Osteocyte (in vitro differentiated cells): ENCODE results near the gene PDGFA. TPM values are rescaled to one million over a fixed set of nuclear protein-coding genes. Genes with fewer than 3 reads are reported as not detected.

Source experiments
- DNase-seq: peaks from one replicate; pipeline ENCODE4 v3.0.0; 2021; ENCODE audit warnings: mixed read lengths; ENCODE audit not compliant: unreplicated experiment; ENCODE audit errors: extremely low spot score
- H3K27ac Mint-ChIP-seq: one replicate; pipeline ENCODE4 v1.8.0; 2021; ENCODE audit warnings: mild to moderate bottlenecking, mixed read lengths; ENCODE audit not compliant: unreplicated experiment
- H3K27me3 Mint-ChIP-seq: one replicate; pipeline ENCODE4 v1.8.0; 2021; ENCODE audit warnings: mixed read lengths; ENCODE audit not compliant: unreplicated experiment
- H3K36me3 Mint-ChIP-seq: one replicate; pipeline ENCODE4 v1.8.0; 2021; ENCODE audit warnings: mixed read lengths; ENCODE audit not compliant: unreplicated experiment
- H3K4me1 Mint-ChIP-seq: one replicate; pipeline ENCODE4 v1.8.0; 2021; ENCODE audit warnings: mixed read lengths; ENCODE audit not compliant: unreplicated experiment
- H3K4me3 Mint-ChIP-seq: one replicate; pipeline ENCODE4 v1.8.0; 2021; ENCODE audit warnings: mild to moderate bottlenecking, moderate library complexity, mixed read lengths; ENCODE audit not compliant: unreplicated experiment
- H3K9me3 Mint-ChIP-seq: one replicate; pipeline ENCODE4 v1.8.0; 2021; ENCODE audit warnings: mixed read lengths; ENCODE audit not compliant: unreplicated experiment
- CTCF ChIP-seq: fragments of 200-600 bp; sonication (generic); IDR thresholded peaks from 2 replicates; pipeline ENCODE4 v1.5.0; 2021; ENCODE audit warnings: antibody characterized with exemption, mild to moderate bottlenecking, moderate library complexity
- total RNA-seq: library from RNA; stranded (reverse); gene quantifications from 2 replicates; pipeline ENCODE4 v1.2.1, GENCODE V29; 2021

The PDGFA gene
- total RNA-seq, 1 donor from 2014 or later: 93.6 TPM

- Mint-ChIP-seq H3K36me3 (no peaks in the 10 kb centered on the region), H3K4me3 (no peak overlapping the region), H3K4me1 (peaks cover 4% of the 10 kb centered on the region), H3K27me3 (no peaks in the 10 kb centered on the region), H3K27ac (no peak overlapping the region), H3K9me3 (no peaks in the 10 kb centered on the region)
- TF ChIP-seq CTCF: no peak
- DNase-seq: no peak
Observed at GRCh38 chr7:564176-564865, 44.7 kb upstream of the PDGFA start.

- Mint-ChIP-seq H3K9me3 (no peaks in the 10 kb centered on the region), H3K4me3 (no peak overlapping the region), H3K4me1 (peaks cover 4% of the 10 kb centered on the region), H3K36me3 (no peaks in the 10 kb centered on the region), H3K27me3 (no peaks in the 10 kb centered on the region), H3K27ac (no peak overlapping the region)
- DNase-seq: no peak
- no peak for TF ChIP-seq CTCF
Observed at GRCh38 chr7:563629-564170, 44.1 kb upstream of the PDGFA start.

GRCh38 chr7:562789-563628, 43.4 kb upstream of the PDGFA start:
- Mint-ChIP-seq H3K4me1 (peaks cover 4% of the 10 kb centered on the region), H3K4me3 (no peak overlapping the region), H3K27ac (no peak overlapping the region), H3K27me3 (no peaks in the 10 kb centered on the region), H3K9me3 (no peaks in the 10 kb centered on the region), H3K36me3 (no peaks in the 10 kb centered on the region)
- DNase-seq: no peak
- no peak for TF ChIP-seq CTCF

- DNase-seq: no peak
- no peak overlapping the region for H3K27ac Mint-ChIP-seq
- no peaks in the 10 kb centered on the region for H3K27me3 Mint-ChIP-seq
- no peaks in the 10 kb centered on the region for H3K36me3 Mint-ChIP-seq
- peaks cover 4% of the 10 kb centered on the region for H3K4me1 Mint-ChIP-seq
- no peaks in the 10 kb centered on the region for H3K9me3 Mint-ChIP-seq
- H3K4me3 Mint-ChIP-seq: no peak overlapping the region
- no peak for TF ChIP-seq CTCF
Observed at GRCh38 chr7:562374-562675, 42.7 kb upstream of the PDGFA start.
